Muscle layer of duodenum (tissue), 2 donors: ENCODE data around the gene TSKU.
"Not testable (repeated sequence)": the region's sequence is repeated elsewhere in the genome, so short reads cannot be mapped to it uniquely, and the experiment has no call there.

Experiments
- H3K27ac ChIP-seq: one replicate; pipeline ENCODE4 v1.7.0; 2013; ENCODE audit warnings: mild to moderate bottlenecking, low read length
- H3K27me3 ChIP-seq: one replicate; pipeline ENCODE4 v1.7.0; 2013; ENCODE audit warnings: low read depth, mild to moderate bottlenecking, control low read depth, low read length
- H3K36me3 ChIP-seq, 2 donors: one replicate each; pipeline ENCODE4 v1.7.0; 2013; ENCODE audit warnings: low read length in 2 of 2, control low read depth in 1 of 2, mild to moderate bottlenecking in 1 of 2; ENCODE audit not compliant: insufficient read depth in 2 of 2, control insufficient read depth in 1 of 2
- H3K4me1 ChIP-seq, 2 donors: one replicate each; pipeline ENCODE4 v1.7.0; 2013; ENCODE audit warnings: low read length in 2 of 2, mild to moderate bottlenecking in 2 of 2, control low read depth in 1 of 2, moderate library complexity in 1 of 2; ENCODE audit not compliant: insufficient read depth in 2 of 2, control insufficient read depth in 1 of 2
- H3K4me3 ChIP-seq, 2 donors: one replicate each; pipeline ENCODE4 v1.7.0; 2013; ENCODE audit warnings: low read length in 2 of 2, low read depth in 1 of 2, mild to moderate bottlenecking in 1 of 2
- H3K9me3 ChIP-seq, 2 donors: one replicate each; pipeline ENCODE4 v1.7.0; 2013; ENCODE audit warnings: low read length in 2 of 2, control low read depth in 1 of 2, mild to moderate bottlenecking in 1 of 2; ENCODE audit not compliant: control insufficient read depth in 1 of 2
- donor health status: healthy.

TSKU gene

GRCh38 chr11:76786016-76786415, 2.9 kb downstream of the TSKU start:
- no peaks in the 10 kb centered on the region for H3K27me3 ChIP-seq
- no peak overlapping the region for H3K27ac ChIP-seq
- H3K9me3 ChIP-seq, result no peaks in the 10 kb centered on the region
- H3K36me3 ChIP-seq, result no peaks in the 10 kb centered on the region
- H3K4me3 ChIP-seq, result no peak overlapping the region
- peaks cover 0 to 4% of the 10 kb centered on the region in 2 donors for H3K4me1 ChIP-seq

GRCh38 chr11:76786441-76787014, 3.4 kb downstream of the TSKU start:
- Histone ChIP-seq H3K27ac (no peak overlapping the region), H3K27me3 (no peaks in the 10 kb centered on the region), H3K4me3 (no peak overlapping the region), H3K9me3 (no peaks in the 10 kb centered on the region), H3K36me3 (no peaks in the 10 kb centered on the region), H3K4me1 (peaks cover 0 to 4% of the 10 kb centered on the region in 2 donors)

- no peaks in the 10 kb centered on the region for H3K9me3 ChIP-seq
- H3K27me3 ChIP-seq, result no peaks in the 10 kb centered on the region
- H3K27ac ChIP-seq, result no peak overlapping the region
- H3K4me1 ChIP-seq, result peaks cover 0 to 4% of the 10 kb centered on the region in 2 donors
- H3K4me3 ChIP-seq, result no peak overlapping the region
- no peaks in the 10 kb centered on the region for H3K36me3 ChIP-seq
Observed at GRCh38 chr11:76787271-76787670, 4.1 kb downstream of the TSKU start.

GRCh38 chr11:76787911-76788596, 4.9 kb downstream of the TSKU start:
- Histone ChIP-seq H3K4me1 (peaks cover 2 to 4% of the 10 kb centered on the region in 2 donors), H3K9me3 (no peaks in the 10 kb centered on the region), H3K36me3 (no peaks in the 10 kb centered on the region), H3K27me3 (no peaks in the 10 kb centered on the region), H3K4me3 (no peak overlapping the region), H3K27ac (no peak overlapping the region)

GRCh38 chr11:76788661-76789442, 5.7 kb downstream of the TSKU start:
- Histone ChIP-seq H3K27ac (no peak overlapping the region), H3K4me1 (peaks cover 4 to 6% of the 10 kb centered on the region in 2 donors), H3K4me3 (no peak overlapping the region), H3K27me3 (no peaks in the 10 kb centered on the region), H3K9me3 (no peaks in the 10 kb centered on the region), H3K36me3 (no peaks in the 10 kb centered on the region)

GRCh38 chr11:76789443-76789719, 6.2 kb downstream of the TSKU start:
- Histone ChIP-seq H3K27me3 (no peaks in the 10 kb centered on the region), H3K4me1 (peaks cover 4 to 6% of the 10 kb centered on the region in 2 donors), H3K9me3 (no peaks in the 10 kb centered on the region), H3K36me3 (no peaks in the 10 kb centered on the region), H3K27ac (no peak overlapping the region), H3K4me3 (no peak overlapping the region)

- Histone ChIP-seq H3K4me3 (no peak overlapping the region), H3K9me3 (no peaks in the 10 kb centered on the region), H3K27me3 (no peaks in the 10 kb centered on the region), H3K4me1 (peaks cover 0 to 6% of the 10 kb centered on the region in 2 donors), H3K36me3 (no peaks in the 10 kb centered on the region), H3K27ac (no peak overlapping the region)
Observed at GRCh38 chr11:76790251-76790650, 7.1 kb downstream of the TSKU start.

- not testable (repeated sequence) for H3K27ac ChIP-seq, H3K36me3 ChIP-seq
Observed at GRCh38 chr11:76791002-76791770, 8.0 kb downstream of the TSKU start.

GRCh38 chr11:76791861-76792260, 8.7 kb downstream of the TSKU start:
- peaks cover 0 to 6% of the 10 kb centered on the region in 2 donors for H3K4me1 ChIP-seq
- no peak overlapping the region for H3K4me3 ChIP-seq
- no peaks in the 10 kb centered on the region for H3K27me3 ChIP-seq
- H3K36me3 ChIP-seq, result peaks cover 0 to 4% of the 10 kb centered on the region in 2 donors
- H3K27ac ChIP-seq, result no peak overlapping the region
- no peaks in the 10 kb centered on the region for H3K9me3 ChIP-seq

More at GRCh38 chr11:76791002-76791770, 8.0 kb downstream of the TSKU start:
- H3K9me3 ChIP-seq, H3K27me3 ChIP-seq, H3K4me3 ChIP-seq, H3K4me1 ChIP-seq: not testable (repeated sequence)

GRCh38 chr11:76792505-76793264, 9.5 kb downstream of the TSKU start:
- no peak overlapping the region for H3K27ac ChIP-seq
- H3K9me3 ChIP-seq, result no peaks in the 10 kb centered on the region
- peaks cover 0 to 4% of the 10 kb centered on the region in 2 donors for H3K36me3 ChIP-seq
- H3K4me3 ChIP-seq, result no peak overlapping the region
- no peaks in the 10 kb centered on the region for H3K27me3 ChIP-seq
- peaks cover 0 to 6% of the 10 kb centered on the region in 2 donors for H3K4me1 ChIP-seq
